ENCODE results near the gene TBX5.

The TBX5 gene

GRCh38 chr12:114404926-114405518, 922 bp downstream of the TBX5 start:
- no peak for TF ChIP-seq ZNF274 (IDR thresholded peaks at IDR 0.05; ENCODE audit: low read depth, low read length)
- H3K4me3 ChIP-seq (ENCODE audit: low read length): no peak overlapping the region

- H3K4me3 ChIP-seq (ENCODE audit: low read length): no peak overlapping the region
- TF ChIP-seq ZNF274 (IDR thresholded peaks at IDR 0.05; ENCODE audit: low read depth, low read length): no peak
Observed at GRCh38 chr12:114404083-114404925, 1.6 kb downstream of the TBX5 start.

GRCh38 chr12:114403690-114404066, 2.3 kb downstream of the TBX5 start:
- no peak overlapping the region for H3K4me3 ChIP-seq (ENCODE audit: low read length)
- TF ChIP-seq ZNF274 (IDR thresholded peaks at IDR 0.05; ENCODE audit: low read depth, low read length): no peak

- no peak overlapping the region for H3K4me3 ChIP-seq (ENCODE audit: low read length)
Observed at GRCh38 chr12:114403011-114403689, 2.8 kb downstream of the TBX5 start.

GRCh38 chr12:114402084-114402717, 3.7 kb downstream of the TBX5 start:
- H3K4me3 ChIP-seq (ENCODE audit: low read length): no peak overlapping the region
- TF ChIP-seq ZNF274 (IDR thresholded peaks at IDR 0.05; ENCODE audit: low read depth, low read length): no peak

More at GRCh38 chr12:114403011-114403689, 2.8 kb downstream of the TBX5 start:
- TF ChIP-seq ZNF274 (IDR thresholded peaks at IDR 0.05; ENCODE audit: low read depth, low read length): no peak

GRCh38 chr12:114401328-114402083, 4.4 kb downstream of the TBX5 start:
- no peak overlapping the region for H3K4me3 ChIP-seq (ENCODE audit: low read length)
- TF ChIP-seq ZNF274 (IDR thresholded peaks at IDR 0.05; ENCODE audit: low read depth, low read length): no peak

- no peak overlapping the region for H3K4me3 ChIP-seq (ENCODE audit: low read length)
- TF ChIP-seq ZNF274 (IDR thresholded peaks at IDR 0.05; ENCODE audit: low read depth, low read length): no peak
Observed at GRCh38 chr12:114400925-114401324, 5.0 kb downstream of the TBX5 start.

GRCh38 chr12:114400361-114400811, 5.6 kb downstream of the TBX5 start:
- no peak for TF ChIP-seq ZNF274 (IDR thresholded peaks at IDR 0.05; ENCODE audit: low read depth, low read length)

GRCh38 chr12:114399664-114400211, 6.2 kb downstream of the TBX5 start:
- H3K4me3 ChIP-seq (ENCODE audit: low read length): no peak overlapping the region
- no peak for TF ChIP-seq ZNF274 (IDR thresholded peaks at IDR 0.05; ENCODE audit: low read depth, low read length)

More at GRCh38 chr12:114400361-114400811, 5.6 kb downstream of the TBX5 start:
- H3K4me3 ChIP-seq (ENCODE audit: low read length): no peak overlapping the region

- no peak for TF ChIP-seq ZNF274 (IDR thresholded peaks at IDR 0.05; ENCODE audit: low read depth, low read length)
- no peak overlapping the region for H3K4me3 ChIP-seq (ENCODE audit: low read length)
Observed at GRCh38 chr12:114397978-114398881, 7.7 kb downstream of the TBX5 start.

GRCh38 chr12:114396869-114397719, 8.8 kb downstream of the TBX5 start:
- no peak for TF ChIP-seq ZNF274 (IDR thresholded peaks at IDR 0.05; ENCODE audit: low read depth, low read length)
- H3K4me3 ChIP-seq (ENCODE audit: low read length): no peak overlapping the region

Measured in GM08714 (cell line).